HG02763 (cell line): ENCODE measurements around the gene C6orf15.
A peak's percentile ranks its signal among the peaks of the same experiment; 100 is the strongest.

Source experiments
- ATAC-seq: cut with Tn5 transposase; IDR thresholded peaks from one replicate; pipeline ENCODE4 v1.9.1; 2021; ENCODE audit warnings: mild to moderate bottlenecking, moderate library complexity; ENCODE audit not compliant: unreplicated experiment

The C6orf15 gene

GRCh38 chr6:31110825-31111582 is 1.4 kb downstream of the C6orf15 start:
- ATAC-seq, result no peak

GRCh38 chr6:31107052-31107451 is 5.3 kb downstream of the C6orf15 start:
- no peak for ATAC-seq

- ATAC-seq, result no peak
Observed at GRCh38 chr6:31103136-31103535, 9.2 kb downstream of the C6orf15 start.

- no peak for ATAC-seq
Observed at GRCh38 chr6:31098449-31098938, 13.9 kb downstream of the C6orf15 start.

GRCh38 chr6:31096656-31097055 is 15.7 kb downstream of the C6orf15 start:
- ATAC-seq, result no peak

- ATAC-seq, result no peak
Observed at GRCh38 chr6:31096215-31096614, 16.2 kb downstream of the C6orf15 start.

GRCh38 chr6:31094389-31094881 is 17.9 kb downstream of the C6orf15 start:
- no peak for ATAC-seq

GRCh38 chr6:31092769-31093505 is 19.4 kb downstream of the C6orf15 start:
- ATAC-seq, result no peak

GRCh38 chr6:31092238-31092637 is 20.1 kb downstream of the C6orf15 start:
- ATAC-seq, result no peak

GRCh38 chr6:31091680-31092079 is 20.7 kb downstream of the C6orf15 start:
- no peak for ATAC-seq

- ATAC-seq, result no peak
Observed at GRCh38 chr6:31090973-31091364, 21.4 kb downstream of the C6orf15 start.

- ATAC-seq, result no peak
Observed at GRCh38 chr6:31090275-31090972, 22.0 kb downstream of the C6orf15 start.

GRCh38 chr6:31087494-31088089 is 24.8 kb downstream of the C6orf15 start:
- ATAC-seq, result peak; percentile 63

GRCh38 chr6:31086788-31087440 is 25.5 kb downstream of the C6orf15 start:
- no peak for ATAC-seq

- ATAC-seq, result no peak
Observed at GRCh38 chr6:31083742-31084354, 28.5 kb downstream of the C6orf15 start.

- no peak for ATAC-seq
Observed at GRCh38 chr6:31081872-31082271, 30.5 kb downstream of the C6orf15 start.

GRCh38 chr6:31079656-31080261 is 32.6 kb downstream of the C6orf15 start:
- no peak for ATAC-seq

GRCh38 chr6:31076611-31077010 is 35.8 kb downstream of the C6orf15 start:
- no peak for ATAC-seq

GRCh38 chr6:31075528-31075927 is 36.8 kb downstream of the C6orf15 start:
- ATAC-seq, result no peak

- ATAC-seq, result no peak
Observed at GRCh38 chr6:31074401-31074800, 38.0 kb downstream of the C6orf15 start.
